Vagina (tissue), 2 donors: ENCODE results near the gene HLA-B.

Experiments used
- CTCF ChIP-seq, 3 experiments: fragments of 450-650 bp in 2 of 3; fragments of 200-600 bp in 1 of 3; sonication (generic) in 1 of 3; IDR thresholded peaks; one replicate each; pipeline ENCODE4 v1.5.1; 2017 to 2019; ENCODE audit warnings: antibody characterized with exemption in 3 of 3, mild to moderate bottlenecking in 2 of 3, moderate library complexity in 2 of 3
- POLR2AphosphoS5 ChIP-seq, 2 donors: sonication (generic); formaldehyde crosslinking; IDR thresholded peaks; one replicate each; pipeline ENCODE4 v1.9.0; 2017; ENCODE audit warnings: antibody characterized with exemption in 2 of 2, mild to moderate bottlenecking in 2 of 2, low read depth in 1 of 2; ENCODE audit not compliant: insufficient read depth in 1 of 2

DNA sequence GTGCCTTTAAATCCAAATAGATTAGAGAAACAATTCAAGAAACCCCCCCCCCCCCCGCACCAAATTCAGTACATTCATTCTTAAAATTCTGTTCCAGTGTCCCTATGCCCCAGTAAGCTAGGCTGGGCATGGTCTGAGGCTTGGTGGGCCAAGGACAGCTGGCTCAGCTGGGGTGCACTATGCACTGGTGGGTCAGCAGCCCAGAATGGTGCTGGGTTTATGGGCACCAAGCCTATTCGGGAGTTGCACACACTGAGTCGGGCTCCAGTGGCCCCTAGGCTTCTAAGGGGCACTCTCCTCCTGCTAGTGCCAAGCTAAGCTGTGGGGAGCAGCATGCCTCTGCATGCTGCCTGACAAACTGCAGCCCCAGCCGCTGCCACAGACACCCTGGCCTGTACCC is 20.1 kb upstream of the HLA-B start:
- TF ChIP-seq CTCF (IDR thresholded peaks at IDR 0.05) (no peak), POLR2AphosphoS5 (IDR thresholded peaks at IDR 0.05; ENCODE audit: insufficient read depth in 1 of 2, low read depth in 1 of 2) (no peak)
